ENCODE data around the gene TMEM207. TPM values are rescaled to one million over a fixed set of nuclear protein-coding genes. Genes with fewer than 3 reads are reported as not detected.

The TMEM207 gene
- total and polyA plus RNA-seq, 2 of the 13 experiments (the other 11 are each of a cell fraction or from before 2014, with no cell fraction given) = not detected

- no peak for DNase-seq (ENCODE audit: low spot score)
These were observed 37.4 kb upstream of the TMEM207 start for GRCh38 chr3:190486908-190487607.

GRCh38 chr3:190486533-190486864 is 36.8 kb upstream of the TMEM207 start:
- ChIA-PET POLR2A (no interaction called here), CTCF (ENCODE audit: low intra/inter-chr PET ratio, low total read pairs) (no interaction called here)
- no peak for FAIRE-seq
- BruUV-seq (replicated peaks) = no TSS peak
- Histone ChIP-seq H3K4me1 (ENCODE audit: insufficient read depth, low read length) (no peaks in the 10 kb centered on the region), H4K20me1 (ENCODE audit: insufficient read depth, low read length) (no peaks in the 10 kb centered on the region), H3K27ac (ENCODE audit: extremely low read length, insufficient read depth, low read length) (no peak overlapping the region), H3K9ac (ENCODE audit: insufficient read depth, low read depth, low read length) (no peak overlapping the region), H3K27me3 (ENCODE audit: control insufficient read depth in 1 of 2, insufficient read depth in 2 of 2, low read length in 2 of 2) (peaks cover 0 to 2% of the 10 kb centered on the region in 2 experiments; a peak in 2 of 5 replicates), H3K79me2 (ENCODE audit: insufficient read depth, low read length) (no peaks in the 10 kb centered on the region), H3K4me3 (replicated peaks in 1 of 3; ENCODE audit: insufficient read depth in 1 of 3, low read depth in 2 of 3, low read length in 3 of 3) (no peak overlapping the region), H3K36me3 (replicated peaks in 1 of 2; ENCODE audit: control insufficient read depth in 1 of 2, insufficient read depth in 2 of 2, low read length in 2 of 2) (no peaks in the 10 kb centered on the region), H2AFZ (ENCODE audit: low read length) (no peak overlapping the region), H3K4me2 (ENCODE audit: low read depth, low read length) (no peak overlapping the region), H3K9me3 (ENCODE audit: low read length) (no peaks in the 10 kb centered on the region)
- TF ChIP-seq ZMAT3 (CRISPR knock-in tag; conservative IDR thresholded peaks at IDR 0.05) (no peak), ZNF501 (CRISPR knock-in tag; IDR thresholded peaks at IDR 0.05) (no peak)
- intact Hi-C loops (cut with micrococcal nuclease; ENCODE audit: unreplicated experiment) = no loop called here
- no peak for DNase-seq (ENCODE audit: low spot score)
- 13% methylated on average over 1 of the region's 1 CpG for WGBS (ENCODE audit: low lambda C conversion rate)
- in situ Hi-C loops (cut with HindIII; ENCODE audit: extremely low pct_ligation_motif_present, low pct_unique_long_range_greater_than_20kb) = no loop called here
- ATAC-seq = no peak

More at GRCh38 chr3:190486908-190487607, 37.4 kb upstream of the TMEM207 start:
- Histone ChIP-seq H3K9ac (ENCODE audit: insufficient read depth, low read depth, low read length) (no peak overlapping the region), H3K4me2 (ENCODE audit: low read depth, low read length) (no peak overlapping the region), H3K9me3 (ENCODE audit: low read length) (no peaks in the 10 kb centered on the region), H3K4me1 (ENCODE audit: insufficient read depth, low read length) (no peaks in the 10 kb centered on the region), H3K27me3 (ENCODE audit: control insufficient read depth in 1 of 2, insufficient read depth in 2 of 2, low read length in 2 of 2) (peaks cover 0 to 4% of the 10 kb centered on the region in 2 experiments; a peak in 2 of 5 replicates), H3K4me3 (replicated peaks in 1 of 3; ENCODE audit: insufficient read depth in 1 of 3, low read depth in 2 of 3, low read length in 3 of 3) (no peak overlapping the region), H4K20me1 (ENCODE audit: insufficient read depth, low read length) (no peaks in the 10 kb centered on the region), H2AFZ (ENCODE audit: low read length) (no peak overlapping the region), H3K79me2 (ENCODE audit: insufficient read depth, low read length) (no peaks in the 10 kb centered on the region), H3K36me3 (replicated peaks in 1 of 2; ENCODE audit: control insufficient read depth in 1 of 2, insufficient read depth in 2 of 2, low read length in 2 of 2) (no peaks in the 10 kb centered on the region), H3K27ac (ENCODE audit: extremely low read length, insufficient read depth, low read length) (no peak overlapping the region)
- POLR2A ChIA-PET = no interaction called here
- FAIRE-seq (no peak), ATAC-seq (no peak)
- TF ChIP-seq ZNF770 (CRISPR knock-in tag; IDR thresholded peaks at IDR 0.05) = no peak
- peak; percentile 41; the same call in 1 of the 2 replicates for TF ChIP-seq CEBPB (IDR thresholded peaks at IDR 0.05; ENCODE audit: borderline replicate concordance, low read depth, low read length)
- CTCF ChIA-PET (ENCODE audit: low intra/inter-chr PET ratio, low total read pairs) = no interaction called here
- intact Hi-C loops (cut with micrococcal nuclease; ENCODE audit: unreplicated experiment) (no loop called here), in situ Hi-C loops (cut with HindIII; ENCODE audit: extremely low pct_ligation_motif_present, low pct_unique_long_range_greater_than_20kb) (no loop called here)
- no TSS peak for BruUV-seq (replicated peaks)
- 36% methylated on average over 4 of the region's 4 CpGs for WGBS (ENCODE audit: low lambda C conversion rate)
